Lower leg skin (tissue), 3 donors: ENCODE results near the gene SPINK4.

Source experiments
- CTCF ChIP-seq, 3 donors: fragments of 450-650 bp; IDR thresholded peaks; one replicate each; pipeline ENCODE4 v1.5.1; 2016; ENCODE audit warnings: antibody characterized with exemption in 3 of 3, mild to moderate bottlenecking in 3 of 3, moderate library complexity in 2 of 3
- POLR2A ChIP-seq, 2 donors: fragments of 450-650 bp; IDR thresholded peaks; one replicate each; pipeline ENCODE4 v1.6.1; 2016 to 2017; ENCODE audit warnings: antibody characterized with exemption in 2 of 2, mild to moderate bottlenecking in 1 of 2, moderate library complexity in 1 of 2

- TF ChIP-seq CTCF (IDR thresholded peaks at IDR 0.05) (no peak), POLR2A (IDR thresholded peaks at IDR 0.05) (no peak)
Observed at GRCh38 chr9:33288235-33288634, 48.3 kb downstream of the SPINK4 start.
